Measurements from ENCODE around the gene CAMK1D.

DNA sequence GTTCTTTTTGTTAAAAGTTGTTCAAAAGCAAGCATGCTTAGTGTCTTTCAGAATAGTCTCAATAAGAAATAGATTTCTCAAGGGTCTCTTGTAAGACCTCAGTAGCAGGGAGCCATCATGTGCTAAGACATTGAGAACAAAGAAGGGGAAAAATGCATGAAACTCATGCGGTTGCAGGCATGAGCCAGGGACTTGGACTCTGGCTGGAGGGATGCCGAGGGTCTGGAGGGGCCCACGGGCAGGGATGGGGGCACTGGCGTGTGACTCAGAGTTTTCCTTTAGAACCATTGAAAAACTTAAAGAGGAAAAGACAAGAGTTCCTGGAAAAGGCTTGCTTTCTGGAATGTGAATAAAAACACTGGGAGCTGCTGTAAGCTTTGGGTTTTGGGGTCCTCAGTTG, 398.8 kb downstream of the CAMK1D start:
- no peak for TF ChIP-seq POLR2AphosphoS5 (IDR thresholded peaks at IDR 0.05)
- no peak for TF ChIP-seq CTCF (IDR thresholded peaks at IDR 0.05)
- TF ChIP-seq POLR2A (IDR thresholded peaks at IDR 0.05) = no peak
